ENCODE measurements around the gene UACA.

DNA sequence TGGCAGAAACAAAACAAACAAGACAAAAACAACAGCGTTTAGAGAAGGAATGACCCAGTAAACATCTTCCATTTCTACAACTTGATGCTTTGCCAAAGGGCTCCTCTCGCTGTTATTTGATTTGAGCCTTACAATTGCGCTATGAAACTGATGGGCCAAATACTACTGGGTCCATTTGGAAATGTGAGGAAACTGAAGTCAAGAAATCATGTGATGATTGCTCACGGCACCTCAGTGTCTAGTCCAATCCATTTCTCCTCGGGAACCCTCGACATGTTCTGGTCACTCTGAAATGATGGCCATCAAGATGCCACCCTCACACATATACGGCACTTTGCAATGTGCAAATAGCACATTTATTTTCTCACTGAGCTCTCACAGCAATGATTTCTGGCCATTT lies 136.0 kb downstream of the UACA start:
- TF ChIP-seq, protein P1, sequence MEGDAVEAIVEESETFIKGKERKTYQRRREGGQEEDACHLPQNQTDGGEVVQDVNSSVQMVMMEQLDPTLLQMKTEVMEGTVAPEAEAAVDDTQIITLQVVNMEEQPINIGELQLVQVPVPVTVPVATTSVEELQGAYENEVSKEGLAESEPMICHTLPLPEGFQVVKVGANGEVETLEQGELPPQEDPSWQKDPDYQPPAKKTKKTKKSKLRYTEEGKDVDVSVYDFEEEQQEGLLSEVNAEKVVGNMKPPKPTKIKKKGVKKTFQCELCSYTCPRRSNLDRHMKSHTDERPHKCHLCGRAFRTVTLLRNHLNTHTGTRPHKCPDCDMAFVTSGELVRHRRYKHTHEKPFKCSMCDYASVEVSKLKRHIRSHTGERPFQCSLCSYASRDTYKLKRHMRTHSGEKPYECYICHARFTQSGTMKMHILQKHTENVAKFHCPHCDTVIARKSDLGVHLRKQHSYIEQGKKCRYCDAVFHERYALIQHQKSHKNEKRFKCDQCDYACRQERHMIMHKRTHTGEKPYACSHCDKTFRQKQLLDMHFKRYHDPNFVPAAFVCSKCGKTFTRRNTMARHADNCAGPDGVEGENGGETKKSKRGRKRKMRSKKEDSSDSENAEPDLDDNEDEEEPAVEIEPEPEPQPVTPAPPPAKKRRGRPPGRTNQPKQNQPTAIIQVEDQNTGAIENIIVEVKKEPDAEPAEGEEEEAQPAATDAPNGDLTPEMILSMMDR (IDR thresholded peaks at IDR 0.05 in 2 of 3, conservative IDR thresholded peaks at IDR 0.05 in 1 of 3; ENCODE audit: insufficient read depth in 2 of 3, low read depth in 1 of 3, low read length in 3 of 3), result no peak
- TF ChIP-seq, protein P2, sequence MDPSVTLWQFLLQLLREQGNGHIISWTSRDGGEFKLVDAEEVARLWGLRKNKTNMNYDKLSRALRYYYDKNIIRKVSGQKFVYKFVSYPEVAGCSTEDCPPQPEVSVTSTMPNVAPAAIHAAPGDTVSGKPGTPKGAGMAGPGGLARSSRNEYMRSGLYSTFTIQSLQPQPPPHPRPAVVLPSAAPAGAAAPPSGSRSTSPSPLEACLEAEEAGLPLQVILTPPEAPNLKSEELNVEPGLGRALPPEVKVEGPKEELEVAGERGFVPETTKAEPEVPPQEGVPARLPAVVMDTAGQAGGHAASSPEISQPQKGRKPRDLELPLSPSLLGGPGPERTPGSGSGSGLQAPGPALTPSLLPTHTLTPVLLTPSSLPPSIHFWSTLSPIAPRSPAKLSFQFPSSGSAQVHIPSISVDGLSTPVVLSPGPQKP (CRISPR knock-in tag; IDR thresholded peaks at IDR 0.05), result no peak
- no peak for TF ChIP-seq BRD9 (IDR thresholded peaks at IDR 0.05; ENCODE audit: low read depth, partially characterized antibody)
- no peak for TF ChIP-seq ZNF354B (CRISPR knock-in tag; IDR thresholded peaks at IDR 0.05)
- no peak for TF ChIP-seq KDM4B (IDR thresholded peaks at IDR 0.05; ENCODE audit: borderline replicate concordance in 2 of 2, low read depth in 1 of 2)
- TF ChIP-seq NR1H2 (CRISPR knock-in tag; IDR thresholded peaks at IDR 0.05), result no peak
- TF ChIP-seq SETDB1 (IDR thresholded peaks at IDR 0.05; ENCODE audit: low read length), result no peak
- no peak for TF ChIP-seq MYNN (IDR thresholded peaks at IDR 0.05)
- no peak for TF ChIP-seq MYNN (CRISPR knock-in tag; IDR thresholded peaks at IDR 0.05)

All from K562 (cell line).